Cerebellar cortex (tissue), 1 donor: Measurements from ENCODE around the gene EIPR1.
A peak's percentile ranks its signal among the peaks of the same experiment; 100 is the strongest.

Experiments
- DNase-seq: peaks from one replicate; pipeline ENCODE4 v3.0.0-alpha.2; 2015; ENCODE audit warnings: low spot score

The EIPR1 gene

GRCh38 chr2:3324036-3324386 lies 53.6 kb downstream of the EIPR1 start:
- DNase-seq, result no peak

DNA sequence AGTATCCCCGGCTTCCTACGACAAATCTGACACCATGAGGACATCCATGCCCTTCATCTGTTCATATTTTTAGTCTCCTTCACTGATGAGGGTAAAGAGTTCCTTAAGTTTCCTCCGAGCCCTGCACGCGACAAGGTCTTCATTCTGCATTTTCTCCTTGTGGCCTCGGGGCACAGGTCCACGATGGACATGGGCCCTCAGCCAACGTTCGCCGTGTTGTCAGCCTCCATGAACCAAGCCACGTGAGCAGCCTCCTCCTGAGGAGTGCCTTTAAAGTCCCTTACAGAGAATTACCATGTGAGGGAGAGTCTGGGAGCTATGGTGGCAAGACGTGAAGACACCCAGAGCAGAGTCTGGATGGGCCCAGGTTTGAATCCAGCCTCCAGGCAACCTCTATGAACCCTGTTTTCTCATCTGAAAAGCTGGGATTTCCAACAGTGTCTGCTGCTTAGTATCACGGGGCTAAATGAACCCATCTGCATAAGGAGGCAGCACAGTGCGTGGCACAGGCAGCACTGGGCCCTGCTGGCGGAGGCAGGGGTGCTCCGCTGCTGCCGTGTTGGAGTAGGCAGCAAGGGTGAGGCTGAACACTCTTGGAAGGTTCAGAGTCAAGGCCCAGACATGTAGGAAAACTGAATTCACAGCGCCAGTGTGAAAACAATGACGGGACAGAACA lies 54.1 kb downstream of the EIPR1 start:
- DNase-seq, result no peak

DNA sequence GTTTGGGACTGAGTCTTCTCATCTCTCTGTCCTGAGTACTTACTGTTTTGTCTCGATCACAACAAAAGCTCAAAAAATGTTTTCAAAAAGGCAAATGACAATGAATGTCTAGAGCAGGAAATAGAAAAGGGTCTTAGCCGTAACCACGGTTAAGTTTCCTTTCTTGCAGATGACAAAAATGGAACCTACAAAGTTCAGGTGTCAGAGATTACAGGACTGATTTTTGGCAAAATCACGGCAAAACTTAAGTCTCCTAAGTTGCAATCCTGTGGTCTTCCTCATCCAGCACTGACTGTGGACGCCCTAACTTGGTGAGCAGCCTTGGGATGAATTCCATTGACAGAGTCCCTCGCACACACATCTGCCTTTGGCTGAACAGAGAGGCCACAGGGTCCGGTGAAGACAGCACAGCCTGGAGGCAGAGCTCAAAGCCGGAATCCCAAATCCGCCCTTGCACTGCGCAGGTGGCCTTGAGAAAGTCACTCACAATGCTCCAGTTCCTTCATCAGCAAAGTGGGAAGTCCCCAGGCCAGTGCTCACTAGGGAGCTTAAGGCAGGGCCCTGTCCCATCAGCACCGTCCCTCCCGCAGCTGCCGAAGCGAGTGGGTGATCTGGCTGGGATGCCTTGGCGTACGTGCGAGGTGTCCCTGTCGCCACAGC lies 55.2 kb downstream of the EIPR1 start:
- no peak for DNase-seq

- DNase-seq, result no peak
These were observed 55.8 kb downstream of the EIPR1 start for GRCh38 chr2:3321825-3322224.

DNA sequence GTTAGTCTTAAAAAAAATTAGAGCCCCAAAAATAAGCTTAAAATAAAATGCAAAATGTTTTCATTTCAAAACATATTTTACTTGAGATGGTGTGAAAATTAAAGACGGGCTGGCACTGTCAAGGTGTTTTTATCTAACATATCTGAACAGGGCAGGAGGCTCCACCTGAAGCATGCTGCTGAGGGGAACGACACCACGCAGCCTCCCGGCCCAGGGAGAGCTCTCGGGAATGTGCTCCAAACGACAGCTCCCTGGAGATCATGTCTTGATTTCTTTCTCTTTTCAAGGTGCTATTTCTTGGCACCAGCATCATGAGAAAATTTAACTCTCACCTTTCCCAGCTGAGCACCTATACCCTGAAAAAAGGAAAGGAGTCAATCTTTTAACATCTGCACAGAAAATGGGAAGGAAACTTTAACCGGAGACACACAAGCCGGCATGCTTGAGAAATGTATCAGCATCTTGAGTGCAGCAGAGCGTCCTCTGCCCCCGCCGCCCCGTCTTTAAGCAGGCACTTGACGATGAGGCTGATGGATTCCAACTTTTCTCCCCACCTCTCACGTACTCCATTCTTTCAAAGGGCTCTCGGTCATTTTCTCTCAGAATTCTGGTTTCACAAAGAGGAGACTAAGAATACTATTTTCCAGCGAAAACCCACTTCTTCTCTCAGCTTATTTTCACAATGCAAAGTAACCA lies 56.6 kb downstream of the EIPR1 start:
- DNase-seq, result no peak

GRCh38 chr2:3319745-3320566 lies 57.7 kb downstream of the EIPR1 start:
- no peak for DNase-seq

DNA sequence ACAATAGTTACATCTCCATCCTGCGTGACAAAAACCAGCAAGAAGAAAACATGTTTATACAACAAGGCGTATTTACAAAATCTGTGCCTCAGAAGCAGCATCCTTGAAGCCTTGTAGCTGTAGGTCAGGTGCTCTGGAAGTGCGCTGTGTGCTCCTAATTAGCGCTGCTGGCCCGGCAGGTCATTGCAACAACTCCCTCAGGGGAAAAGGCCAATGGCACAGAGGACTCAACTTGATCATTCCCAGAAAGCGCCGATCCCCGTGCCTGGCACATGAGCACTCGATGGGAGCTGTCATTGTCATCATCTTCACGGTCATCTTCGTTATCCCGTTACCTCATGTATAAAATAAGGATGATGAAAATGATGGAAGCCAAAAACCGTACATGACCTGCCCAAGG lies 58.5 kb downstream of the EIPR1 start:
- no peak for DNase-seq

- DNase-seq, result no peak
These were observed 59.6 kb downstream of the EIPR1 start for GRCh38 chr2:3317871-3318590.

- no peak for DNase-seq
These were observed 60.3 kb downstream of the EIPR1 start for GRCh38 chr2:3317277-3317685.

- no peak for DNase-seq
These were observed 61.0 kb downstream of the EIPR1 start for GRCh38 chr2:3316456-3317276.

DNA sequence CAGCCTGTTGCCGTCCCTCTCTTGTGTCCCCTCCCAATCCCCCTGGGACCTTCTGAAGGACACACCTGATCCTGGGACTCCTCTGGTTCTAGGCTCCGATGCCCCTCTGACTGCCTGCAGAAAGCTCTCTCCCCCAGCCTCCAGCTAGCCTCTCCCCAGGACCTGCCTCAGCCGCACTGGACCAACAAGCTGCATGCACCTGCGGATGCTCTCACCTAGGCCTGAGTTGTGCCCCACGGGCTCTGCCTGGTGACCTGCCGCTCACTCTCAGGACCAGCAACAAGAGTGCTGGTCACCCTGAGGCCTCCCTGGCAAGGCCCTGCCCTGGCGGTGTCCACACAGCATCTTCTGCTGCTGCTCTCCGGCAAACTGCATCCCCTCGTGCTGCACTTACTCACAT lies 63.0 kb downstream of the EIPR1 start:
- no peak for DNase-seq

DNA sequence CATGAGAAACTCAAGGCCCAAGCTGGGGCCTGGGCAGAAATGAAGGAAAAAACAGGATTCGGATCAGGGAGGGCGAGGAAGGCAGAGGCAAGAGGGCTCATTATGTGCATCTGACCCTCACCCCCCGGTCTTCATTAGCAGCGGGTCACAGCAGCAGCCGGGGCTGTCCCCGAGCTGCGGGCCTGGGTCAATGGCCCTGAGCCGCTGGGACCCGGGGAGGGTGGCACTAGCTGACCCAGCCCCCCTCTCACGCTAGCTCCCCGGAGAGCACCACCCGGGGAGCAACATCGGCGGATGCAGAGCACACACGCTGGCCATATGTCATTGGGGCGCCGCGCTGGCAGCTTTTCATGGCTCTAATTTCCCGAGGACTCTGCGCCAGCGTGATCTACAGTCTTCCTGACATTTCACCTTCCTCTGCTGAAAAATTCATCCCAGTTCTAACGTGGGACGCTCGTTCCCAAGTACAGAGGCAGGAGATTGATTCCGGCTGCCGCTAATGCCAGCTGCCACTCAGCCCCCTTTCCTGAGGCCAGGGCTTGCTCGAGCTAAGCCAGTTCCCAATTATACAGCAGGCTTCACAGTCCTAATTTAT lies 63.7 kb downstream of the EIPR1 start:
- peak; percentile 15 for DNase-seq

DNA sequence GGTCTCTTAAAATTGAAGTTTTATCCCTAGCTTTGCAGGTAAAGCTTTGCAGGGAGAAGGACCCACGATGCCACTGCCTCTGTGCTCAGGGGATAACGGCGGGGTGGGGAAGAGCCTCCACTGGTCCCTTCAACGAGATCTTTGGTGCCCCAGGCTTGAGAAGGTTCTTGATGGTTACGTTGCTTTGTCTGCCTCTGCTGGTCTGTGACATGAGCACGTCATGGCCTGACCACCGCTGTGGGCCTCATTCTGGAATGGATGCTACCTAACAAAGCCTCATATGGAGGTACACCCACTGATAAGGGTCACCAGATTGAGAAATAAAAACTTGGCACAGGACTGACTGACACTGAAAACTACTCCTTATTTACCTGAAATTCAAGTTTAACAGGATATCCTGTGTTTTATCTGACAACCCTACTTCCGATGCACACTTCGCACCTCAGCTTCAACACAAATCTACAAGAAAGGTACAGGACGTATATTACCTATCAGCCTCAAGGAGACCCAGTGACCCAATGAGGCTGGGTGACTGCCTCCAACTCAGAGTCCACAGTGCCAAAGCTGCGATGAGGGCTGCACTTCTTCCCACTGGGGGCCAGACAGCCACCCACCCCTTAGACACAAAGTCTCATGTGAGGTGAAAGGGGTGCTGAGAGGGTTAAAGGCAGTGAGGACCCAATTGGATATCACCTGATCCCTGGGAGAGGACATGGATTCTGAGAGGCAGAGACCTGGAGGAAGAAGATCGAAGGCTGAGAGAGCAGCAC lies 64.9 kb downstream of the EIPR1 start:
- no peak for DNase-seq

- no peak for DNase-seq
These were observed 66.0 kb downstream of the EIPR1 start for GRCh38 chr2:3311601-3312000.

- DNase-seq, result no peak
These were observed 67.9 kb downstream of the EIPR1 start for GRCh38 chr2:3309496-3310355.

DNA sequence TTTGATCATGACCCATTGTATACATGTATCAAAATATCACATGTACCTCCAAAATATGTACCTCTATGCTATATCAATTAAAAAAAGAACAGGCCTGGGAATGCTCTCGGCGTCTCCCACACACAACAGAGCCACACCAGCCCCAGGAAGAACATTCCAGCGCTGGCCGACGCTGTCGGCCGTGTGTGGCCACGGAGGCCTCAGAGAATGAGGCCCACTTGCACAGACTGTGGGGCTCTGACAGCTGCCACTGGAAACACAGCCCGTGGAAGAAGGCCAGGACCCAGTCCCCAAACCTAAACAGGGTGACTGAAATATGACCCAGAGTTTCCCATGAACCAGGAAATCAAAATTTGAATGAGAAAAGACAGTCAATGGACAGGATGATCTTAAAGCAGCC lies 69.7 kb downstream of the EIPR1 start:
- DNase-seq, result no peak

DNA sequence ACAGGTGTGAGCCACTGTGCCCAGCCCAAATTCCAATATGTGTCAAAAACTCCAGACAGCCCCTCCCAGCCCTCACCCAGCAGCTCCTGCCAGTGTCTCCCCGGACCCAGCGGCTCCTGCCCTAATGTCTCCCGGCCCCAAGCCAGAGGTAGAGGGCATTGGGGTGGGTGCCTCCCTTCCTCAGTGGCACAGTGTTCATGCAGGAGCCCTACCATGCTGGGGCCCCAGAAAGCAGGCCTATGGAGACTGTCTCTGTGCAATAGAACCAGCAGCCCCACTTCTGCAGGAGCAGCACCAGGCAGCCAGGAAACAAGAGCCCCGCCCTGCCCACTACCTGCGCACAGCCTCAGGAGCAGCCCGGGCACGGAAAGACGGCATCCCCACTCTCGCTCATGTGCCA lies 70.4 kb downstream of the EIPR1 start:
- no peak for DNase-seq

DNA sequence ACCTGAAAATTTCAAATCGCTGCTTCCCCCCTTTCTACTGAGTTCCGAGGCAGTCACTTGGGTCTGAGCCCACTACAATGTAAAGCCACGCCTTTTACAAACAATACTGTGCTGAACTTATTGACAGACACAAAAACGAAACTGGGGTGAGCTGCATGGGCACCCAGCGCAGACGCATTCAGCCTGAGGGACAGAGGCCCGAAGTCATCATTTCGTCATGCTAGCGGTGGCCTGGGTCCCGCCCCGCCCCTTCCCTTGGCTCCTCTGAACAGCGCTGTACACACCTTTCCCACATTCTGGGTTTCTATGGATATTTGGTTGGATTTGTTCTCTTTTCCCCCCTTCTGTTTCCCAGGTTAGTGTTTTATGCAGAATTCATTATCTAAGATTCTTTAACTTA lies 71.7 kb downstream of the EIPR1 start:
- DNase-seq, result no peak

GRCh38 chr2:3305431-3305830 lies 72.2 kb downstream of the EIPR1 start:
- DNase-seq, result no peak
